GM21717 (cell line): Measurements from ENCODE around the gene SPAG5.

Source experiments
- ATAC-seq: cut with Tn5 transposase; IDR thresholded peaks from one replicate; pipeline ENCODE4 v1.9.1; 2021; ENCODE audit warnings: mild to moderate bottlenecking, moderate library complexity; ENCODE audit not compliant: unreplicated experiment

Gene SPAG5

DNA sequence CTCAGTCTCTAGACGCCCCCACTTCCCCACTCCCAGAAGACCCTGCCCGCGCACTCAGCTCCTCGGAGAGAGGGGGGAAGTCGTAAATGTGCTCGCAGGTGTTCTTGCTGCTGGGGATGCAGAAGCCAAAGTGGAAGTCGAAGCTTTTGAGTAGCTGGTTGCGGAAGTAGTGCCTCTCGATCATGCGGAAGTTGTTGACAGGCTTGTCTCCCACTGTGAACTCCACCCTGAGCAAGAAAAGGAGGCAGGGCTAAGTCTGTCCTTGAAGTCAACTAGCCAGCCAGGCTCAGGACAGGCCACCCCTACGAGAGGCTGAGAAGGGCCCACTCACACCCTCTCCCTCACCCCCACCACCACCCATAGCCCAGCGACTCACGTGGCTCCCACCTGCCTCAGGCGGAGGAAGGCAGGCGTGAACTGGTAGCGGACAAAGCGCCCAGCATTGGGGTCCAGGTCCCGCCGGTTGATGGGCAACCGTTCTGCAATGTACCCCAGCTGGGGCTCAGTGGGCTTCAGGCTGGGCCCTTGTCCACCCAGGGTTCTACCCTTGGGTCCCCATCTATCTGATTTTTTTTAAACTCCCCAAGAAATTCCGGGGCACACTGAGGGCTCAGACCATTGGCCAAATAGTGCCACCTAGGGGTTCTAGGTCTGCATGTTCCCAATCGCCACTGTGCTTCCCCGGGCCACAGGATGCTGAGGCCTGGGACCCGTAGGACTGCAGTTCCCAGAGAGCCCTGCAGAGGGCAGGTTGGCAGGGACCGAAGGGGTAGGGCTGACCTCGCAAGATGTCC is 51.0 kb downstream of the SPAG5 start:
- no peak for ATAC-seq

DNA sequence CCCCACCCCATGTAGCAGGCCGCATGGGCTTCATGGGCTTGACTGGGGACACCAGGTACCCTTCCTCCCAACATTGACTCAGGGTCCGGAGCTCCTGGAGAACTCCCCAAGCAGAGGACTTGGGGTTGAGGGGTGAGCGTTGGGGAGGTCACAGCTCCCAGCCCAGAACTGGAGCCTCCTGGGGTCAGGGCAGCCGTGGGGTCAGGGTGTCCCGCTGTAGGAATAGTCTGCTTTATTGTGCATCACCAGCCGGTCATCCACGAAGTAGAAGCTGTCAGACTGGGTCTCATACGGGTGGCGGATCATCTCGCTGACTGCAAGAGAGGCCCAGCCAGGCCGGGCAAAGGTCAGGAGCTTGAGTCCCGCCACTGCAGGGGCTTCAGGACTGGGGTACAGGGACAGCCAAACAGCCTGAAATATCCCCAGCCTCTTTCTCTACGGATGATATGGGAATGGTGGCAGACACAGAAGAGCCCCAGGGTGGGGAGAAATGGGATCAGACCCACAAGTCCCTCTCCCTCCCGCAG is 51.7 kb downstream of the SPAG5 start:
- no peak for ATAC-seq

DNA sequence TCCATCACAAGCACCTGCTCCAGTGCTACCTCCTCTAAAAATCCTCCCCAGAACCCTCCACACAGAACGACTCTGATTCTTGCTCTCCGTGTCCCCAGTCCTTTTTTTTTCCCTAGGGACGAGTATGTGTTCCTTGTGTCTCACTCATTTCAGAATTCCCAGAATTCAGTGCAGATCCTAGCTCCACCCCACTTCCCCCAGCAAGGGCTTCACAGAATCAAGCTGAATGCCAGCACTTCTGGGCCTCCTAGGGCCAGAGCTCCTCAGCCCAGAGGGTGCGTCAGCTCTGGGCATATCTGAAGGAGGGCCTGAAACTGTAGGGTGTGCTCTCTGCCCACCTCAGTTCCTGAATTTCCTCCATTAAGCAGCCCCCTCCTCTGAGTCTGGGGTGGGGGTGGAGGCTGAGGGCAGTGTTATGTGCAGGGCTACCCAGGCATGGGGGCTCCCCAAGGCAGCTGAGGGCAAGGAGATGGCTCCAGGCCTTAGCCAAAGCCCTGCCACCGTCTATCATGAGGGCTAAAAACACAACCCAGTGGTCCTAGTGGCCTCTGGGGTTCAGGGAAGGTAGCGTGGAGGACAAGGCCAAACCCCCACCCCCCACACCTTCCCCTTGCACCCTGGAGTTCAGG is 52.9 kb downstream of the SPAG5 start:
- ATAC-seq: no peak

DNA sequence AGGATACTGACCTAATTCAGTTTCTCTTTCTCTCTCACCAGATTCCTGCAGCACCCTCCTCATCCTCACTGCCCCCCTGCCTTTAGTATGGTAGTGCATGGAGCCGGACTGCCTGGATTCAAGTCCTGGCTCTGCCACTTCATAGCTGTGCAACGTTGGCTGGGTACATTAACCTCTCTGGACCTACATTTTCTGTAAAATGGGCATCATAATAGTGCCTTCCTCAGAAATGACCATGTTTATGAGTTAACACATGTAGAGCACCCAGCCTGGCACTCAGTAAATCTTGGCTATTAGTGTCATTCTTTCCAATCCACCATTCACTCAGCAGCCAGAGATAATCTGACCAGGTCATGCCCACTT is 53.7 kb downstream of the SPAG5 start:
- ATAC-seq: no peak

DNA sequence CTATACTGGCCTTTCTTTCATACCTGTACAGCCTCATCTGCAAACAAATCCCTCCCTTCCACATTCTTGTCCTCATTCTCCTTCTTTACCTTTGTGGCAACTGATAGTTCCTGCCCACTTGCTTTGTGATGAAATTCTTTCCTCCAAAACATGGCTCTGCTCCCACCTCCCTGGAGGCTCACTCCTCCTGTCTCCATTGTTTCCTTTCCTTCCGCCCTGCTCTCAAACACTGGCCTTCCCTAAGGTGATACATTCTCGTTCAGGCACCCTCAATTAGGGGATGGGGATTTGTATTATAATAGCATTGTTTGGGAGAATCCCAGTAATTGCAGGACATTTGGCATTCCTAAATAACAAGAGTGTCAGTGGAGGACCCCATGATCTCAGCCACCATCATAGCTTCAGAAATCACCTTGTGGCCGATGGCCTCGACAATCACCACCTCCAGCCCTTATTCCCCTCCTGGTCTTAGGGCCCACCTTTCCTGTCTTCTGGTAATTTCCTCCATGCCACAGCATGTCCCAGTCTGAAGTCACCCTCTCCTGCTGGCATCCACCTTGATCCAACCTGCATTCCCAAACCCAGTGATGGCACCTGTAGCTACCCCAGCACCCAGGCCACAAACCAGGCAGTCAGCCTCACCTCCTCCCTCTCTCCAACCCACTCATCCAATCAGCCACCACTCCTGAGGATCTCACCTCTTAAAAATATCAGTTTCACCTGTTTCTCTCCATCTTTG is 54.3 kb downstream of the SPAG5 start:
- ATAC-seq: no peak

DNA sequence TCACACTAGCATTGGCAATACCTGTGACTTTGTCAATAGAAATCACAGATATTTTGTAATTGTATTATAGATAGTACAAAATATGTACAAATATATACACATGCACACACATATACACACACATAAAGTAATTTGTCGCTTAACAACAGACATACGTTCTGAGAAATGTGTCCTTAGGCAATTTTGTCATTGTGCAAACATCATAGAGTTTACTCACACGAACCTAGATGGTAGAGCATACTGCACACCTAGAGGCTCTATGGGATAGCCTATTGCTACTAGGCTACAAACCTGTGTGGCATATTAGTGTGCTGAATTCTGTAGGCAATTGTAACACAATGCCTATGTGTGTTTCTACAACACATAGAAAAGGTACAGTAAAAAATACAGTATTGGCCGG is 57.4 kb downstream of the SPAG5 start:
- no peak for ATAC-seq

DNA sequence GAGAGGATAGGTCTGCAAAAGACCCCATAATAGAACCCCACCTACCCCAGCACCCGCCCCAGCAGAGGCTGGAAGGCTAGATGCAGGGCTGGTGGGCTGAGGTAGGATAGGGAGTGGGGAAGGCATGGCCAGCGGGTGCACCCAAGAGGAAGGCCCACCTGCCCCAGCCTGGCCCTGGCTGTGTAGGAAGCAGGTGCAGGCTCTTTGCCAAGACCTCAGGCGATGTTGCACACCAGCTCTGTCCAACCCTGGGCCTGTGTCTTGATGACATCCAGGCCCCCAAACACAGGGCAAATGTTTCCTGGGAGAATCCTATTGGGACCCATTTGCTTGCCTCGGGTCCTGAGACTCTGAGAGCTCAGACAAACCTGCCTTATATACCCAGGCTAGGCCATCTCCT is 58.6 kb downstream of the SPAG5 start:
- no peak for ATAC-seq

DNA sequence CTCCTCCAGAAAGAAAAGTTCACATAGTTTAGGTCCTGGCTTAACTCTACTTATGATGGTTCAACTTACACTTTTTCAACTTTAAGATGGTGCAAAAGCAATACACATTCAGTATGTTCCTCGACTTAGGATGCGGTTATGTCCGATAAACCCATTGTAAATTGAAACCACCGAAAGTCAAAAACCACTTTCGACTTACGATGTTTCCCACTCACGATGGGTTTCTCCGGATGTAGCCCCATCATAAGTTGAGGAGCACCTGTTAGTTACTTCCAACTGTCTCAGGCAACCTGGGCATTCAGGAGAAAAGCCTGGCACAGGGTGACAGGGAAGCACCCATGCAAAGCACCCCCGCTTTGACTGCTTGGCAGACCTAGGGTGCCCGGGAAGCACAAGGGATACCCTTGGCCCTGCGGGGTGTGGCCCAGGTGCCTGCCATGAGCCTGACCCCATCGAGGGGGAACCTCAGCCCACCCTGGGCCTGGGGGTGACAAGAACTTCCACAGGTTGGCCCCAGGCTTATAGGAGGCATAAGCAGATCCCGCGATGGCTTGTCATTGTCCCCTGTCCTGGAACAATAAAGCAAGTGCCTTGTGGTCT is 60.4 kb downstream of the SPAG5 start:
- ATAC-seq: no peak

DNA sequence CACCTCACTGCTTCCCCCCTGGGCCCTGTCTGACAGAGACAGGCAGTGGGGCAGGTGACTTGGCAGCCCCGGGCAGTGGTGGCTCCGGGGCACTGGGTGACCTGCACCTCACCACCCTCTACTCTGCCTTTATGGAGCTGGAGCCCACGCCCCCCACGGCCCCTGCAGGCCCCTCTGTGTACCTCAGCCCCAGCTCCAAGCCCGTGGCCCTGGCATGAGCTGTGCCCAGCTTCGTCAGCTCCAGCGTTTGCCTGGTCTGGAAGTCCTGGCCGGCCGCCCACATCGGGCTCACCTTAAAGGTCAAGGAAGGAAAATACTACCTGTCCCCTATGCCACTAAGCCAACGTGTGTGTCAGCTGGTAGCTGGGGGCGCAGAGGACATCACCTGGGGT is 61.6 kb downstream of the SPAG5 start:
- no peak for ATAC-seq

DNA sequence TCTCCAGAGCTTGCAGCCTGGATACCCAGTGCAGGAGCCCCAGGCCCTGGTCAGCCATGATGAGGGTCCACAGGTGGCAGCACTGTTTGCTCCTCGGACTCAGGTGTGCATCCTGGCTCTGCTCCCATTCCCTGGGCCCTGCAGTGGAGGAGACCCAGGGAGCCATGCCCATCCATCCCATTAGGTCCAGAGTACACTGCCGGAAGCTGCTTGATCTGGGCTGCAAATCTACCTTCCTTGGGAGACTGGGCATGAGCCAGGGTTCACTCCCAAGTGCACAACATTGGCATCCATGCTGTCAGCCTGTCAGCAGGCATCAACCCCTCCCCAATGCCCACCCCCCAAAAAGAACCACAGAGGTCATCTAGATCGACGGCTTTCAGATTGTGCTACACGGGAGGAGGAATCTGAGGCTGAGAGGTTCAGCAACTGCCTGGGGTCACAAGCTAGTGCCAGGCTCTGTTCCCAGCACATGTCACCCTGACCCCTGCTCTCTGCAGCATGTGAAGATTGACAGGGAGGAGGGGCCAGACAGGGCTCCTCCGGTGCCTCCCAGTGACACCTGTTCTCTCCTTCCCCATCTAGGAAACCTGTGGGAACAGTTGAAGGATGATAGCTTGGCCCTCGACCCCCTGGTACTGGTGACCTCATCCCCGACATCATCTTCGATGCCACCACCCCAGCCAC is 62.1 kb downstream of the SPAG5 start:
- ATAC-seq: no peak

DNA sequence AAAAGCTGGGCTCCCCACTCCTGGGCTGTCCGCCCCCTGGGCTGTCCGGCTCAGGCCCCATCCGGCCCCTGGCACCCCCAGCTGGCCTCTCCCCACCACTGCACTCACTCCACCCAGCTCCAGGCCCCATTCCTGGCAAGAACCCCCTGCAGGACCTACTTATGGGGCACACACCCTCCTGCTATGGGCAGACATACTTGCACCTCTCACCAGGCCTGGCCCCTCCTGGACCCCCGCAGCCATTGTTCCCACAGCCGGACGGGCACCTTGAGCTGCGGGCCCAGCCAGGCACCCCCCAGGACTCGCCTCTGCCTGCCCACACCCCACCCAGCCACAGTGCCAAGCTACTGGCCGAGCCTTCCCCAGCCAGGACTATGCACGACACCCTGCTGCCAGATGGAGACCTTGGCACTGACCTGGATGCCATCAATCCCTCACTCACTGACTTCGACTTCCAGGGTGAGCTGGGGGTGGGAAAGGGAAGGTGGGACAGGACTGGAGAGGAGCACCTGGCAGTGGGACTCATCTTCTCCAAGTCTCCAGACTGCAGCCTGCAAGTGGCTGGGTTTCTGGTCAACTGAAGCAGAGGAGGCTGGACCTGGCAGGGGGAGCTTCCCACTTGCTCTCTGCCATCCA is 64.0 kb downstream of the SPAG5 start:
- ATAC-seq: no peak

DNA sequence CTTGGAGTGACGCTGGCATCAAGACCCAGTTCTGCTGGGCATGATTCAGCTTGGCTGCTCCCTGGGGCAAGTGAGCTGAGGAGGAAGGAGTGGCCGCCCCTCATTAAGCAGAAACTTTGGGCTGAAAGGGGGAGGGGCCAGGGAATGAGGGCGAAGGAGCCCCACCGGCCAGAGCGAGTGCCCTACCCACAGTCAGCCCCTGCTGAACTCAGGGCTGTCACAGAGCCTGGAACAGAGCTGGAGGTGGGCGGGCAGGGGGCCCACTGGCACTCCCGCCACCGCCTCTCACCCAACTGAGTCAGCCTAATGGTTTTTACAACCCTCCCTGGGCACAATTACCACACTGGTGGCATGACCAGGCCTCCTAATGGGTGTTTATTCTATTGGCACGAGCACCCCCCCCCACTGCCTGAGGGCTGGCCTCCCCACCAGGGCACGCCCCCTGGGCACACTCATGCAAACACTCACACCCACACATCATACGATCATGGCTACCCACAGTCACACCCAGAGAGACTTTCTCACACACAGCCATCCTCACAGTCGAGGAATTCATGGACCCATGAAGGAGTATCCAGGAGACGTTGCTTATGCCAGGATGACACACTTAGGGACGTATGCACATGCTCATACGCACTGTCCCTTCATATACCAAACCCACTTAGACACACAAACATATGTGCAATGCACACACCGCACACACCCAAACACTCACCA is 65.6 kb downstream of the SPAG5 start:
- no peak for ATAC-seq

DNA sequence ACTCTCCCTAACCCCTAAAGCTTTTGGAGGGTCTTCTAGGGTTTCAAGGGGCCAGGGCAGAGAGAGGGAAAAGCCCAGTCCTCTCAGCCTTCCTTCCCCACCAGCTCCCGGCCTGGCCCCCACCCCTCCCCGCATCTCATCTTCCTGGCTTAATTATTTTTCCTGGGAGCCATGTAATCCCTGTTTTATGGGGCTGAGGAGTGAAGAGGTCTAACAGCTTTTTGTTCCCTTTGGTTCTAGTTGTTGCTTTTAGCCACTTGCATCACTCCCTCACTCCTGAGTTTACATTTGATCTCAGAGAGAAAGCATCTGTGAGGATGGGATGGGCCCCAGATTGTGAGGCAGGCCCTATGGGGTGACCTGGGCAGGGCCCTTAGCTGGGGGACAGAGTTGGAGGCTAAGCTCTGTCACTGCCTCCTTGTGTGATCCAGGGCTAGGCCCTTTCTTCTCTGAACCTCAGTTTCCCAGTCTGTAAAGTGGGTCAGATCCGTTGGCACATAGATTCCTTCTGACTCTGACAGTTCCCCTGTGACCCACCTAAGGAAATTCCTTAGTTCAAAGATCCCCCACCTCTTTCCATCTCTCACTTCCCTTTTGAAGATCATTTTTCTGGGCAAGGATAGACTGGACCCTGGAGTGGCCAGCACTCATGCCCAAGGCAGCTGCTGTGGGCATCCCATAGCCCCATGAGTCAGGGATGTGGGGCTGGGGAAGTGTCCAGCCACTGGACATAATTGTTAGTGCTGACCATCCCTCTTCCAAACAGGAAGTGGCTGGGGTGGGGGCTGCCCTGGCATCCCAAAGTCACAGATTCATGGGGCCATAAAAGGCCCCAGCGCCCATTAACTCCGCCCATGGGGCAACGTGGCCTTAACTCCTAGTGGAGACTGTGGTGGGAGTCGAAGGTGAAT is 66.5 kb downstream of the SPAG5 start:
- no peak for ATAC-seq

DNA sequence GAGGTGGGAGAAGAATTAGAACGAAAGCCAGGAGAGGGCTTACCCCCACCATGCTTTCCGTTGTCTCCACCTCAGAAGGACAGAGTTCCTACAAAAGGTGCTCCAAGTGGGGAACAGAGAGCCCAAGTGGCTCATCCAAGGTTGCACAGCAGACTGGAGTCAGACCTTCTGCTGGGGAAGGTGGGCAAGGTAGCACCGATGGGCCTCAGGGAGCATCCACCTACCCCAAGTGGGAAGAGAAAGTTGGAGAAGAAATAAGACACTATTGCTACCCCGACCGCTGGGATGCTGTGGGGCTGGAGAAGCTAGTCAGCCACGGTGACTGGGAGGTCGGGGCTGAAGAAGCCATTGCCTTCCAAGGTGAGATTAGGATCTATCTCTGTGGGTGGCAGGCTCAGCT is 67.9 kb downstream of the SPAG5 start:
- no peak for ATAC-seq

DNA sequence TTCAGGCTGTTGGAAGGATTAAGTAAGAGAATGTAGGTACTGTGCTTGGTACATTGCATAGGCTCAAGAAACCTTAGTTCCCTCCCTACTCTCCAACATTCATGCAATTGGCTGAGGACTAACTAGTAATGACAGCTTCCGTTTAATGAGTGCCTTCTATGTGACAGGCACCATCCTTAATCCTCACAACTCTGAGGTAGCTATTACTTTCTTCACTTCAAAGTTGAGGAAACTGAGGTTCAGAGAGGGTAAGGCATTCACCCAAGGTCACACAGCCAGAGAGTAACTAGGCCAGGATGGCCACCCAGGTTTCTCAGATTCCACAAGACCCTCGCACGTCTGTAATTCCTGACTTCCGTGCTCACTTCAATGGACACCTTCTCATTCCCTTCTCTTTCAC is 68.6 kb downstream of the SPAG5 start:
- ATAC-seq: no peak

DNA sequence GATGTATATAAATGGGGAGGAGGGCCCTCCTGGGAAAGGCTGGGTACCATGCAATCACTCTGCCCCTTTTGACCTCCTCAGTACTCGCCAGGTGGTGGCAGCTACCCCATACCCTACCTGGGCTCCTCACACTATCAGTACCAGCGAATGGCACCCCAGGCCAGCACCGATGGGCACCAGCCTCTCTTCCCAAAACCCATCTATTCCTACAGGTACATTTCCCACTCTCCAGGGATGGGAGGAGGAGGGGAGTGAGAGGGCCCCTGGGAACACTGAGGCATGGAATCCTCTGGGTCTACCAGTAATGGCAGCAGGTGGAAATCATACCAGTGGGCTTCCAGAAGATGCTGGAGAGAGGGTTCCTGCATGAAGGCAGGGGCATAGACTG is 69.8 kb downstream of the SPAG5 start:
- no peak for ATAC-seq

DNA sequence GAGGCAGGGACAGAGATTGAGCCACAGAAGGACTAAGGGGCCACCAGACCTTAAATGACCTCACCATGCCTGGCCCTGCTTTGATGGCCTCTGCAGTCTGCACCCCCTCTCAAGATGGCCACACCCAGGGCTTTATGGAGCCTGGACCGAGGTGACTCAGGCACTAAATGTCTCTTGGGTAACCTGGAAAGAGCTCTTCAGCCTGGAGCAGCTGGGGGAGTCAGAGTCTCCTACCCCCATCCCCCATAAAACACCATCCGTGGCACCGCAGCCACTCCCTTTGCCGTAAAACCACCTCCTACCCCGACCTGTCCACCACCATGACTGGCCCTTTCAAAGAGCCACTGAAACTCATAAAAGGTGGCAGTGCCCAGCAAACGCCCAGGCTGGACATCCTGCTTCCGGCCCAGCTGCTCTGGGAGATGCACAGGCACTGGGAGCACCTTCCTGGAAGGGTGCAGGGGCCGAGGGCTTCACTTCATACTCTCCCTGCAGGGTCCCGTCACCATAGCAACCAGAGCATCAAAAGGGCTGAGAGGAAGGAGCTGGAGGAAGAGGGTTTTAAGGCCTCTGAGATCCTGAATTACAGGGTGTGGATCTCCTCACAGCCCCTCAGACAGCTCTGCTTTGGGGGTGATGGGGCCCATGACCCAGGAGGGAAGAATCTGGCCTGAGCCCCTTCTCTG is 70.4 kb downstream of the SPAG5 start:
- no peak for ATAC-seq

DNA sequence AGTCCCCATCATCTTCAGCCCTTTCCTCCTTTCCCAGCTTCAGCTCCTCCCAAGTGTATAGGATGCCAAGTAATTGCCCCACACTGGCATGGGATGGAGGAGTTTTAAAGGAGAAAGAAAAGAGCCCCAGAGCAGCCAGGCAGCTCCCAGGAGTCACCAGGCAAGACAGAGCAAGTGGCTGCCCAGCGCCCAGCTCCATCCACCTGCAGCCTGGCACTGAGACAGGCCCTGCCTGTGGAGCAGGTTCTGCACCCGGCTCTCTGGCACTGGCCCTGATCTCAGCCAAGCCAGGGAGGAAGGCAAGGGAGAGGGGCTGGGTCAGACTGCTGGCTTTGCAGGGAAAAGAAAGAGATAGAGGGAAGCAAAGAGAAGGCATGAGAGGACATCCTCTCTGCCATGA is 71.0 kb downstream of the SPAG5 start:
- ATAC-seq: no peak
